GM21825 (cell line): ENCODE measurements around the gene NOP56.

Experiments used
- ATAC-seq: cut with Tn5 transposase; IDR thresholded peaks from one replicate; pipeline ENCODE4 v1.9.1; 2021; ENCODE audit warnings: mild to moderate bottlenecking, moderate library complexity; ENCODE audit not compliant: unreplicated experiment

Gene NOP56

DNA sequence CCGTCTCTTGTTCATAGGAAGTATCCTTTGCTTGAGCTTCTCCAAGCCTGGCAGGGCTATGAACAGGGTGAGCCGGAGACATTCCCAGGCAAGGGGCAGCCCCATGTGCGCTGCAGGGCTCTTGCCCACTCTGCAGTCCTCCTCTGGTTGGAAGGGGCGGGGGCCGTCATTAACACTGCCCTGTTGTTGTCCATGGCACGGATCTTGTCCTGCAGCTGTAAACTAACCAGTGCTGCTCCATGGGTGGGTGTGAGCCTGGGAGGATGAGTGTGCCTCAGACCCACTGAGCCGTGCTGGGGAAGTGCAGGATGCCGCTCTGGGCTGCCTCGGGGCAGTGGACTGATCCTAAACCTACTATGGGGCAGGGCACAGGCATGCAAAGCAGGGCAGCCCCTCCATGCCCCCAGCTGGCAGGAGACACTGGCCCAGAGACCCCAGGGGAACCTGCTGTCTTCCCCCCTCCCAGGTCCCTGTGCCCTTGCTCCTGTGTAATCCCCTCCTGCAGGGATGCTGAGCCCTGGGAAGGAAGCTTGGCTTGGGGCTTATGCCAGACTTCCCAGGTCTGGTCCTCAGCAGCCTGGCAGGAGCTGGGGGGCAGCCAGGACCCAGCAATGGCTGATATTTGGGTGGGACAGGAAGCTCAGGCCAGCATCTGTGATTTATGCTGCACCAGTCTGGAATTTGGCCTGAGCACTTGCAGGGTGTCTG, 48.6 kb downstream of the NOP56 start:
- ATAC-seq = no peak

DNA sequence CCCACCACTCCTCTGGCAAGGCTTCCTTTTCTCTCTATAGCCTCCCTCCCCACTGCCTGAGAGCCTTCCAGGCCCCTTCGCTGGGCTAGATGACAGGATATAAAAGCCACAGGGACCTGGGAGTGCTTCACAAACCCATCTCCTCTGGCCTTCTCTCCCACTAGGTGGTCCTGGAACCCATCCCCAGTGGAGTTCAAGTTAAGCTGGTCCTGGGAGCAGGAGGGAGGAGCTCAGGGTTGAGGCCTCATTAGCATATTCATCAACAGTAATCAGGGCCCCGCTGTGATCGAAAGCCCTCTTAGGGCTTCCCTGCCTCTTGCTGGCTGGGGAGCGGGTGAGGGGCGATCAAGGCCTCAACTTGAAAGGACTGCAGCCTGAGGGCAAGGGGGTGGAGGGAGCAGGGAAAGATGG, 49.2 kb downstream of the NOP56 start:
- ATAC-seq = no peak

DNA sequence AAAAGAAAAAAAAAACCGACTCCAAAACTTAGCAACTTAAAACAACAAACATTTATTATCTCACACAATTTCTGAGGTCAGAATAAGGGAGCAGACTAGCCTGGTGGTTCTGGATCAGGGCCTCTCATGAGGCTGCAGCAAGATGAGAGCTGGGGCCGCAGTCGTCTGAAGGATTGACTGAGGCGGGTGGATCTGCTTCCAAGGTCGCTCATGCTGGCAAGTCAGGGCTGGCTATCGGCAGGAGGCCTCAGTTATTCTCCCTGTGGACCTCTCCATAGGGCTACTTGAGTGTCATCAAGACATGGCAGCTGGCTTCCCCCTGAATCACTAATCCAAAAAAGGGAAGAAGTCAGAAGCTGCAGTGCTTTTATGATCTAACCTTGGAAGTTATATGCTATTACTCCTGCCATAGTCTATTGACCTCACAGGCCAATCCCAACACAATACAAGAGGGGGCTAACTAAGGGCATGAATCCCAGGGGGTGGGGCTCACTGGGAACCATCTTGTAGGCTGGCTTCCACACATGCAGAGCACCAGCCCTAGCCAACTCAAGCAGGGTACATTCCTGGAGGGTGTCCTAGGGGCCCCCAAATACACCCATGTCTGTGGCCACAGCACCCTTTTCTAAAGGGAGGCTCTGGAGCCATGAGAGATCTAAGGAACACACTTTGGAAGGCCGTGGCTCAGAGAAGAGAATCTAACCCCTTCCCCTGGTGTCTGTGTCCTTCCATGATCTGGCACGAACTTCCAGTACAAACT, 51.5 kb downstream of the NOP56 start:
- no peak for ATAC-seq

DNA sequence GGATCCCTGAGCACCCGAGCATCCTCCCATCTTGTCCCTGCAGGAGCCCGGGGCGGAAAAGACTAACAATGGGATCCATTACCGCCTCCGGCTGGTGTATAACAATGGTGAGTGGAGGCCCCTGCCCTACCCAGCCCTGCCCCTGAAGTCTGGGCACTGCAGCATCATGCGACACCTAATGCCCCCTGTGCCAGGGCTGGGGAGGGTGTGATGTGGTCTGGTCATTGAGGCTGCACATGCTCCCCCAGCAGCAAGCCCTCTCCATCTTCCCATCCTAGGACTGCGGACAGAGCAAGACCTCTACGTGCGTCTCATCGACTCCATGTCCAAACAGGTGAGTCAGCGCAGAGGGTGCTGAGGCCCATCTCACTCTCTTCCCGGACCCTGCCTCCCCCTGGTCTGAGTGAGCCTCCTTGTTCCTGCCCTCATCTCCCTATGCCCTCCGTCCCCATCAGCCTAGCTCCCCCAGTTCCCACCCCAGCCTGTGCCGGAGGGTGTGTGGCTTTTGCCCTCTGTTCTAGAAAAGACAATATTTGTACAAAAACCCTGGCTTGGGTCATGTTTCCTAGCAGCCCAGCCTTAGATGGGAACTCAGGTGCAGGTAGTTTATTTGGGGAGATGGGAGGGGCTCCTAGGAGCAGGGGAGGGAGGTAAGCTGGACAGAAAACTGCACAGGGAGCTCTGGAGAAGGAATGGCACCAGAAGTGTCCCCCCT, 53.7 kb downstream of the NOP56 start:
- ATAC-seq = no peak

DNA sequence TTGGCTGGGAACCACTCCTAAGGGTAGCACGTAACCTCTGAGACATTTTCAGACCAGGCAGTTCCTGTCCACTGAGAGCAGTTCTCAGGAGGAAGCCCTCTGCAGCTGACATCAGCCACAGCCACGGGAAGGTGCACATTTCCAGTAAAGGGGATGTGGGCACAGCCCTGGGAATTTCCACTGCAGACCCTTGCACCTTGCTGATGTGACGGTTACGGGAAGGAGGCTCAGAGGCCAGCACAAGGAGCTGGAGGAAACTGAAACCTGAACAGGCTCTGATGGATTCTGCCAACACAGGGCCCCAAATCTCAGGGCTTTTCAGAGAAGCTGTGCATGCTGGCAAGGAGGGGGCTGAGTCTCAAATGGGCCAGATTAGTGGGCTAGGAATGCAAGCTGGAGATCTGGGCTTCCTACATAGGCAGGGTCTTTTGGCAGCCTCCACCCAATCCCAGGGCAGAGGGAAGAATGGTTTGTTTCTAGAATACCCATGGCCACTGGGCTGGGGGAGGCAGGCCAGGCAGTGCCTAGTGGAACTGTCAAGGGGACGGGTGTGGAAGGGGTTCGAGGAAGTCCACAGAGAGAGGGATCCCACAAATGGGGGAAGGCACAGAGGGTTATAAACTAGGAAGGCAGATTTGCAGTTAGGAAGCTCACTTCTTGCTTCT, 54.4 kb downstream of the NOP56 start:
- ATAC-seq = no peak

DNA sequence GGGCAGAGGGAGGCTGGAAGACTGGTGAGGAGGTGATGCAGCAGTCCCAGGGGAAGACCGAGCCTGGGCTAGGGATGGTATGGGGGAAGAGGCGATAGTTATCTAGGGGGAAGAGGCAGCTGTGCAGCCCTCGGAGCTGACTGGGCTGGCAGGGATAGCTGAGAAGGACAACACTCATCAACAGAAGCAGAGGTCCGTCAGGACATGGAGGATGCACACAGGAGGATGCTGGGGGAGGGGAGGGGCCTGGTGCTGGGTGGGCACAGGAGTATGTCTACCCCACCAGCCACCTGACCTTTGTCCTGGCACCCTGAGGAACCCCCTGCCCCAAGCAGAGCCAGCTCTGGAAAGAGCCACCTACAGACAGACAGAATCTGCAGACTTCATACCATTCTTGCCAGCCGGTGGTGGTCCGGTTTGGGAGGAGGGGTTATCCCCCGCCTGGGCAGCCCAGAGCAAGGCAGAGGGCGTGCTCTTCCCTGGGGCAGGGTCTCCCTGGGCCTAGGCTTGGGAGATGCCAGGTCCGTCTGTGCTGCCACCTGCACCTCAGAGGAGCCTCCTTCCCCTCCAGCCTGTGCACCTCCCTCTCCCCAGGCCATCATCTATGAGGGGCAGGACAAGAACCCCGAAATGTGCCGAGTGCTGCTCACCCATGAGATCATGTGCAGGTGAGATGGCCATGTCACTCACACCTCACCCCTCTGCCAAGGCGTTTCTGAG, 55.1 kb downstream of the NOP56 start:
- ATAC-seq = no peak
